ENCODE measurements around the gene VPS37D. TPM values are rescaled to one million over a fixed set of nuclear protein-coding genes. Genes with fewer than 3 reads are reported as not detected.

VPS37D gene

Small RNAs within 50 kb of the gene (small RNA-seq; reads per million reads assigned to genes)
- not detected for gene MIR4284 (ENCODE audit: low read depth)
